GM12875 (cell line): ENCODE measurements around the gene TPSAB1.
"Not testable (repeated sequence)": the region's sequence is repeated elsewhere in the genome, so short reads cannot be mapped to it uniquely, and the experiment has no call there.

ENCODE experiments used
- H3K4me3 ChIP-seq: one replicate; pipeline ENCODE4 v1.5.1; 2011; ENCODE audit warnings: low read depth, low read length, control low read depth
- CTCF ChIP-seq: IDR thresholded peaks from 2 replicates; pipeline ENCODE4 v1.5.1; 2011; ENCODE audit warnings: low read depth, mild to moderate bottlenecking, control low read depth, inconsistent platforms, low read length, moderate library complexity, borderline replicate concordance; ENCODE audit not compliant: insufficient read depth

TPSAB1 gene

GRCh38 chr16:1196494-1196893 lies 44.0 kb upstream of the TPSAB1 start:
- no peak overlapping the region for H3K4me3 ChIP-seq
- no peak for TF ChIP-seq CTCF

GRCh38 chr16:1197237-1197866 lies 43.2 kb upstream of the TPSAB1 start:
- no peak overlapping the region for H3K4me3 ChIP-seq
- no peak for TF ChIP-seq CTCF

- no peak for TF ChIP-seq CTCF
- no peak overlapping the region for H3K4me3 ChIP-seq
Observed at GRCh38 chr16:1198194-1198593, 42.3 kb upstream of the TPSAB1 start.

- not testable (repeated sequence) for H3K4me3 ChIP-seq
Observed at GRCh38 chr16:1198671-1199346, 41.7 kb upstream of the TPSAB1 start.

- no peak overlapping the region for H3K4me3 ChIP-seq
Observed at GRCh38 chr16:1199347-1200013, 41.0 kb upstream of the TPSAB1 start.

GRCh38 chr16:1200014-1200627 lies 40.4 kb upstream of the TPSAB1 start:
- no peak for TF ChIP-seq CTCF
- H3K4me3 ChIP-seq: no peak overlapping the region

More at GRCh38 chr16:1199347-1200013, 41.0 kb upstream of the TPSAB1 start:
- TF ChIP-seq CTCF: no peak

GRCh38 chr16:1201444-1201843 lies 39.1 kb upstream of the TPSAB1 start:
- no peak for TF ChIP-seq CTCF
- no peak overlapping the region for H3K4me3 ChIP-seq
